G401 (cell line): ENCODE measurements around the gene CCDC174. TPM values are rescaled to one million over a fixed set of nuclear protein-coding genes. Genes with fewer than 3 reads are reported as not detected.
"Not testable (repeated sequence)": the region's sequence is repeated elsewhere in the genome, so short reads cannot be mapped to it uniquely, and the experiment has no call there.

Experiments
- DNase-seq: peaks from one replicate; pipeline ENCODE4 v3.0.0-alpha.2; 2015; ENCODE audit warnings: low spot score
- in situ Hi-C: cut with HindIII; loops from 2 replicates; pipeline ENCODE4 v1.10.0; 2016; ENCODE audit warnings: low sequenced_read_pairs, mixed read lengths
- total RNA-seq: library from RNA; depleted of rRNA; stranded (reverse); fragments of >200 nt; shearing (Covaris generic); gene quantifications from 2 replicates; pipeline ENCODE4 v1.2.3, GENCODE V29; 2014

Gene CCDC174
- total RNA-seq, 1 experiment from 2014 or later, result 18.9 TPM

DNA sequence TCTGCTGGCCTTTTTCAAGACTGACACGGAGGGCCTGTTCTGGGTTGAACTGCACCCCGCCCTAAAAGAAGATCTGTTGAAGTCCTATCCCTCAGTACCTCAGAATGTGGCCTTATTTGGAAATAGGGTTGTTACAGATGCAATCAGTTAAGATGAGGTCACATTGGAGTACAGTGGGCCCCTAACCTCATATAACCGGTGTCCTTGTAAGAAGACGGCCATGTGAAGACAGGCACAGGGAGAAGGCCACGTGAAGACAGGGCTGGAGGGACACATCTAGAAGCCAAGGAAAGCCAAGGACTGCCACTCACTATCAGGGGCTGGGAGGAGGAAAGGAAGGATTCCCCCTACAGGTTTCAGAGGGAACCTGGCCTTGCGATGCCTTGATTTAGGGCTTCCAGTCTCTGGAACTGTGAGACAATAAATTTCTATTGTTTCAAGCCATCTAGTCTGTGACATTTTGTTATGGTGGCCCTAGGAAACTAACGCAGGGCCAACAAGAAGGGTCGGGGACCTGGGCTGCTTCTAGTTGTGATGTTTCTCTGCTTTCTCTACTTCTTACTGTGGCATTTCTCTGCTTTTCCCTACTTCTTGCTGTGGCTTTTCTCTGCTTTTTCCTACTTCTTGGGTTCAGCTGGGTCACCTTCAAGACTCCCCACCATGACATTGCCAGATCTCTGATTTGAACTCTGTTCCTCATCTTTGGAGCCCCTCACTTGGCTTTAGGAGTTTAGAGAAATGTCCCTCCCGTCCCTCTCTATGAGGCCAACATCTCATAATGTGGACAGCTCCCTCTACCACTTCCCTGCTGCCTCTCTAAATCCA, 4.8 kb upstream of the CCDC174 start:
- in situ Hi-C loops, result no loop called here
- no peak for DNase-seq

DNA sequence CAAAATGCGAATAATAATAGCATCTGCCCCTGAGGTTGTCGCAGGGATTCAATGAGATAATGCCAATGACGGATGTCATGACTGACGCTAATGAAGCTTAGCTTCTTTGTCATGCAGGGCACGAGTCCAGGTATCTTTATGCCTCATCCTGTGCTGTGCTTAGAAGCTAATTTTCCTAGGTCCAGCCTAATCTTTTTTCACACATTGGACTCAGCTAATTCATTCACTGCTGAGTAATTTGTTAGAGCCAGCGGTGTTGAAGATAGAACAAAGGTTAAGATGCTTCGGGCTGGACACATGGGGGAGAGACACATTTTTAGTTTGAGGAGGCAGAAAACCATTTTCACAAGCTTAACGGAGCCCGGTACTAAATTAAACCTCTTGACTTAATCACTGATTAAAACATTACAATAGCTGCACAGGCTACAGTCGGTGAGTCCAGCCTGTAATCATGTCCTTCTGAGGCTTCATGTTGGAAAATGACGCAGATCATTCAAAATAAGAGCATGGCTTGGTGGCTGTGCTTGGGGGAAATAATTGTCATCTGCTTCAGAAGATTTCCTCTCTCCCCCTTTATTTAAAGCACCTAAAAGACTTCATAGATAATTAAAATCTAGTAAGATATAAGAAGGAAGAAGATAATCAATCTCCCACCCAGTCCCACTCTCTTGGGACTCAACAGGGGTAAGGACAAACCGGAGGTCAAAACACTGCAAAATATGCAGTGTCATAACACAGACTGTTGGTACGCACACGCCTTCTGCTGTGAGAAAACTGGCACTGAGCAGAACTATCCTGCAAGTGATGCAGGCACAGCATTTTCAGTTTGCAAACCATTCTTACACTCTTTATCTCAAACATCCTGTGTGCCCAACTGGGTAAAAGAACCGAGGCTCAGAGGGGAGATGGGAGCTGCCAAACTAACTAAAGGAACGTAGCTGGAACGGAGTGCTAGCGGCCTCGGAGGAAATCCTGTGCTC, 3.3 kb upstream of the CCDC174 start:
- in situ Hi-C loops, result no loop called here
- no peak for DNase-seq

DNA sequence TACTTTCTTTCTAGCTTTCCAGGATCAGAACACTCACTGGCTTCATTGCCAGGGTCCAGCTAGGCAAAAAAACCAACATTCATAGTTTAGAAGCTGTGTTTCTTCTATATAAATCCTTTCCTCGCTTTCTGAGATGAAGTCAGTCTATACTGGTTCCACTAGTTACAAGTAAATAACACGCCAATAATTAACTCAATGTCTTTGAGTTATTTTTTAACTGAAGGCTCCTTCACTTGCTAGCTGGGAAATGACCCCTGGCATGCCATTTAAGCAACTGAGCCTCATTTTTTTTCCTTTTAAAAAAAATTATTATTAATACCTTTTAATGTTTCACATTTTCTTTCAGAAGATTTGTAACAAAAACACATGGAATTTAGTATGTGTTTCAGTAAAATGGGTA, 2.1 kb upstream of the CCDC174 start:
- DNase-seq, result no peak
- in situ Hi-C loops, result no loop called here

DNA sequence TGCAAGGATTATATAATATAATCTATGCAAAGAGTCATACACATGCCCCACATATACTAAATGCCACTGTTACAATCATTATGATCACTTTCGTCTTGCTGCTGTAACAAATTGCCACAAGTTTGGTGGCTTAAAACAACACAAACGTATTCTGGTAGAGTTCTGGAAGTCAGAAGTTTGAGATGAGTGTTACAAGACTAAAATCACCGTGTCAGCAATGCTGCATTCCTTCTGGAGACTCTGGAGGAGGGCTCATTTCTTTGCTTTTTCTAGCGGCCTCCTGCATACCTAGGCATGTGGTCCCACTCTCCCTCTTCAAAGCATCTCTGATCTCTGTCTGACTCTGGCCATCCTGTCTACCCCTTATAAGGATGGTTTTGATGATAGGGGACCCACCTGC, 1.4 kb upstream of the CCDC174 start:
- in situ Hi-C loops, result no loop called here
- DNase-seq, result no peak

DNA sequence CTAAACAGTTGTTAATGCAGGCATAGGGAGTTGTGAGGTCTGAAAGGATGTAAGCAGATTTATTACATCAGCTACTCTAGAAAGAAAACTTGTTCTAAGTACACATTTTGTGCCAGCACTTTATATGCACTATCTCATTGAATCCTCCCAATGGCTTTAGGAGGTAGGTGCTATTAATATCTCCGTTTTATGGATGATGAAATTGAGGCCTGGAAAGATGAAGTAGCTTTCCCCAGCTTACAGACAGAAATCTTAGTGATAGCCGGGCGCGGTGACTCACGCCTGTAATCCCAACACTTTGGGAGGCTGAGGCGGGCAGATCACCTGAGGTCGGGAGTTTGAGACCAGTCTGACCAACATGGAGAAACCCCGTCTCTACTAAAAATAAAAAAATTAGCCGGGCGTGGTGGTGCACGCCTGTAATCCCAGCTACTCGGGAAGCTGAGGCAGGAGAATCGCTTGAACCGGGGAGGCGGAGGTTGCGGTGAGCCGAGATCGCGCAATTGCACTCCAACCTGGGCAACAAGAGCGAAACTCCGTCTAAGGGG, 872 bp downstream of the CCDC174 start:
- DNase-seq, in situ Hi-C loops: not testable (repeated sequence)

DNA sequence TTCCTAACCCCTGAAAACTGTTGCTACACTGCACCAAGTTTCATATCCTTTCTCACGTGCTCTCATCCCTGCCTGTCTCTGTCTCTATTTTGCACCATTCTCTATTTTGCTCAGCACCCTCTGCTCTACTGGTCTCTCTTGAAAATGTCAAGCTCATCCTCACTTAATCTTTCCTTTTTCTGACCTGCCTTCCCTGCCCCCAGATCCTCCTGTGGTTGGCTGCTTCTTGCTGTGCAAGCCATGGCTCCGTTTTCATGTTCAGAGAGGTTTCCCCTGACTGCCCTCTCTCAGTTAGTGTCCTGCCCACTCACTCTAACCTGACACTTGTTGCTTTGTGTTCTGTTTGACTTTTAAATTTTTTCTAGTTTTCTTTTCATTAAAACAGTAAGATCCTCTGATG, 6.0 kb downstream of the CCDC174 start:
- in situ Hi-C loops, result no loop called here

GRCh38 chr3:14658978-14659377, 7.4 kb downstream of the CCDC174 start:
- in situ Hi-C loops, result no loop called here
- no peak for DNase-seq

More for the DNA sequence above, 6.0 kb downstream of the CCDC174 start:
- DNase-seq, result no peak

- in situ Hi-C loops, result no loop called here
- DNase-seq, result no peak
Measured at GRCh38 chr3:14660942-14661341, 9.4 kb downstream of the CCDC174 start.

GRCh38 chr3:14663396-14664135, 12.0 kb downstream of the CCDC174 start:
- no peak for DNase-seq
- in situ Hi-C loops, result no loop called here

- in situ Hi-C loops, result no loop called here
- no peak for DNase-seq
Measured at GRCh38 chr3:14664170-14664569, 12.6 kb downstream of the CCDC174 start.

- in situ Hi-C loops, result no loop called here
Measured at GRCh38 chr3:14672588-14672987, 21.0 kb downstream of the CCDC174 start.

GRCh38 chr3:14674841-14675240, 23.3 kb downstream of the CCDC174 start, which contains the start of gene C3orf20:
Gene C3orf20 (plus strand): TSS chr3:14675141. CDS start chr3:14682714, 7,573 bp downstream.
- DNase-seq, result no peak
- in situ Hi-C loops, result no loop called here

More at GRCh38 chr3:14672588-14672987, 21.0 kb downstream of the CCDC174 start:
- DNase-seq, result no peak

- DNase-seq, result no peak
- in situ Hi-C loops, result no loop called here
Measured at GRCh38 chr3:14676881-14677280, 25.3 kb downstream of the CCDC174 start.

- in situ Hi-C loops, result no loop called here
- no peak for DNase-seq
Measured at GRCh38 chr3:14678015-14678503, 26.5 kb downstream of the CCDC174 start.

DNA sequence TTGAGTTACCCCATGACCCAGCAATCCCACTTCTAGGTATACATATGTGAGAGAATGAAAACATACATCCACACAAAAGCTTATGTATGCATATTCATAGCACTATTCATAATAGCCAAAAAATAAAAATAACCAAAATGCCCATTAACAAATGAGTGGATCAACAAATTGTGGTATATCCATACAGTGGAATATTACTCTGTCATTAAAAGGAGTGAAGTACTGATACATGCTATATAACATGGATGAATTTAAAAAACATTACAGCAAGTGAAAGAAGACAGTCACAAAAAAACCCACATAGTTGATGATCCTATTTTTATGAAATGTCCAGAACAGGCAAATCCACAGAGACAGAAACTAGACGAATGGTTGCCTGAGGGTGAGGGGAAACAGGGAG, 28.6 kb downstream of the CCDC174 start:
- in situ Hi-C loops, result no loop called here
- DNase-seq, result no peak

GRCh38 chr3:14680716-14681115, 29.2 kb downstream of the CCDC174 start:
- in situ Hi-C loops, result no loop called here
- DNase-seq, result no peak

- in situ Hi-C loops, result no loop called here
Measured at GRCh38 chr3:14684447-14684846, 32.9 kb downstream of the CCDC174 start.

DNA sequence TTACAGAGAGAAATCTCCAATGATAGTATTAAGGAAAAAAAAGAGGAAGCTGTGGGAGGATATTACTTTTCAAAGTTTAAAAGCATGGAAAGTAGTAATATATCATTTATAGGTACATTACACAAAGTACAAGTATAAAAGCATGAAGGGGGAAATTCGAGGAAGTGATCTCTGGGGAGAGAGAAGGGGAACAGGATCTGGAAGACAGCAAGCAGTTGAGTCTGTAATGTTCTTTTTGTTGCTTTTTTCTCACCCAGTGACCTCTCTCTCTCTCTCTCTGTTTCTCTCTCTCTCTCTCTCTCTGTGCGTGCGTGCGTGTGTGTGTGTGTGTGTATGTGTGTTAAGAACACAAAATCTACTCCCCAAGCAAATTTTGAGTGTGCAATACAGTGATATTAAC, 33.6 kb downstream of the CCDC174 start:
- in situ Hi-C loops, result no loop called here
- no peak for DNase-seq

More at GRCh38 chr3:14684447-14684846, 32.9 kb downstream of the CCDC174 start:
- no peak for DNase-seq

DNA sequence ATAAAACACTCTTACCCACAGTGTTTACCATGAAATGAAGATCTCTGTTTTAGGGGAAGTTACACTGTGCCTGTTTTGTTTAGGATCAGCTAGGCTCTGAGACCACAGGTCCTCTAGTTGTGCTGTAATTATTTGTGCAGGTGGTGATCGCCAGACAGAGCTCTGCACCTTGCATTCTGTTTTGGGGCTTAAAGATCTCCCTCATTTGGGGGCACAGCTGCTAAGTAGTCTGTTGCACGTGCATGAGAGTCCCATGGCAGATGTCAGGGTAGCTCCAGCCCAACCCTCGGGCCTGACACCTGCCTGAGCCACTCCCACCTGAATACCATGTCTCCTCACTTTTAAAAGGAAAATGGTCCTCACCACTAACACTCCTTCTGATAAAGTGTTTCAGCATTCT, 35.8 kb downstream of the CCDC174 start:
- no peak for DNase-seq
- in situ Hi-C loops, result no loop called here
